GM23248 (cell line): ENCODE results near the gene ARFGEF3. TPM values are rescaled to one million over a fixed set of nuclear protein-coding genes. Genes with fewer than 3 reads are reported as not detected.
A peak's percentile ranks its signal among the peaks of the same experiment; 100 is the strongest.

Experiments used
- DNase-seq: peaks from one replicate; pipeline ENCODE4 v3.0.0-alpha.2; 2015
- H2AFZ ChIP-seq: fragments of 200-600 bp; sonication (generic); 2 replicates; pipeline ENCODE4 v1.6.1; 2016; ENCODE audit warnings: antibody characterized with exemption
- H3F3A ChIP-seq: fragments of 200-600 bp; sonication (generic); 2 replicates; pipeline ENCODE4 v1.6.1; 2016; ENCODE audit warnings: mild to moderate bottlenecking, antibody characterized with exemption, mixed run types; ENCODE audit not compliant: insufficient read depth
- H3K27ac ChIP-seq: fragments of 200-600 bp; sonication (generic); 2 replicates; pipeline ENCODE4 v1.5.1; 2016; ENCODE audit warnings: mild to moderate bottlenecking
- H3K27me3 ChIP-seq: fragments of 200-600 bp; sonication (generic); replicated peaks from 2 replicates; pipeline ENCODE4 v1.6.1; 2016; ENCODE audit warnings: mild to moderate bottlenecking; ENCODE audit not compliant: insufficient read depth
- H3K36me3 ChIP-seq: fragments of 200-600 bp; sonication (generic); 2 replicates; pipeline ENCODE4 v1.6.1; 2016; ENCODE audit warnings: low read depth, mild to moderate bottlenecking
- H3K4me1 ChIP-seq: fragments of 200-600 bp; sonication (generic); 2 replicates; pipeline ENCODE4 v1.6.1; 2016; ENCODE audit warnings: mild to moderate bottlenecking; ENCODE audit not compliant: insufficient read depth
- H3K4me2 ChIP-seq: fragments of 200-600 bp; sonication (generic); one replicate; pipeline ENCODE4 v1.6.1; 2016; ENCODE audit warnings: mild to moderate bottlenecking; ENCODE audit not compliant: unreplicated experiment
- H3K4me3 ChIP-seq: fragments of 200-600 bp; sonication (generic); 2 replicates; pipeline ENCODE4 v1.5.1; 2016; ENCODE audit warnings: mild to moderate bottlenecking
- H3K79me2 ChIP-seq: fragments of 200-600 bp; sonication (generic); 2 replicates; pipeline ENCODE4 v1.6.1; 2016; ENCODE audit warnings: mild to moderate bottlenecking; ENCODE audit not compliant: insufficient read depth
- H3K9ac ChIP-seq: fragments of 200-600 bp; sonication (generic); 2 replicates; pipeline ENCODE4 v1.6.1; 2016; ENCODE audit warnings: mild to moderate bottlenecking
- H3K9me2 ChIP-seq: fragments of 200-600 bp; sonication (generic); 2 replicates; pipeline ENCODE4 v1.6.1; 2016; ENCODE audit warnings: mixed run types, mild to moderate bottlenecking, moderate library complexity; ENCODE audit not compliant: insufficient read depth
- H3K9me3 ChIP-seq: fragments of 200-600 bp; sonication (generic); one replicate; pipeline ENCODE4 v1.6.1; 2017; ENCODE audit warnings: low read depth
- H4K20me1 ChIP-seq: fragments of 200-600 bp; sonication (generic); 2 replicates; pipeline ENCODE4 v1.6.0; 2016; ENCODE audit not compliant: insufficient read depth
- EZH2 ChIP-seq: fragments of 200-600 bp; sonication (generic); IDR thresholded peaks from 2 replicates; pipeline ENCODE4 v1.6.1; 2018; ENCODE audit warnings: antibody characterized with exemption, mild to moderate bottlenecking; ENCODE audit not compliant: insufficient read depth, poor library complexity, severe bottlenecking
- EZH2phosphoT487 ChIP-seq: fragments of 200-600 bp; sonication (generic); IDR thresholded peaks from 2 replicates; pipeline ENCODE4 v1.6.1; 2018; ENCODE audit warnings: antibody characterized with exemption, moderate library complexity, mild to moderate bottlenecking, low read depth; ENCODE audit not compliant: insufficient read depth
- WGBS, 2 experiments: methylation state at CpG; one replicate each; pipeline ENCODE4 v1.1.6; 2015 to 2017; ENCODE audit warnings: low lambda C conversion rate in 2 of 2, low coverage in 1 of 2; ENCODE audit errors: missing lambda C conversion rate in 2 of 2; 5-methylcytosine and 5-hydroxymethylcytosine counted together
- in situ Hi-C: fragments of 300-500 bp; cut with MboI; formaldehyde crosslinking; loops from 2 replicates; pipeline ENCODE4 v1.15.0; 2020
- polyA plus RNA-seq: library from polyadenylated mRNA; unstranded; fragments of >200 nt; fragmentation: Nextera tagmentation; extraction: Ambion mirVana; gene quantifications from 2 replicates; pipeline ENCODE4 v1.2.1, GENCODE V29; 2016
- total RNA-seq: library from RNA; depleted of rRNA; stranded (reverse); fragments of >200 nt; shearing (Covaris generic); gene quantifications from 2 replicates; pipeline ENCODE4 v1.2.3, GENCODE V29; 2014

ARFGEF3 gene
- total and polyA plus RNA-seq, 2 experiments from 2014 or later, result 0.06 to 0.11 TPM

DNA sequence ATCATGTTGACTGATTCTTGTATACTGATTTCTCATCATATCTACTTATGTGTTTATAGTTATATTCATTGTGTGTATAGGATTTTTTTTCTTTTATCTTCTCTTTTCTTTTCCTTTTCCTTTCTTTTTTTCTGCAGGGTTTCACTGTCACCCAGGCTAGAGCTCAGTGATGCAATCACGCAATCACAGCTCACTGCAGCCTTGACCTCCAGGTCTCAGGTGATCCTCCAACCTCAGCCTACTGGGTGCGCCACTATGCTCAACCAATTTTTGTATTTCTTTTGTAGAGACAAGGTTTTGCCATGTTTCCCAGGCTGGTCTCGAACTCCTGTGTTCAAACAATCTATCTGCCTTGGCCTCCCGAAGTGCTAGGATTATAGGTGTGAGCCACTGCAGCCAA, 58.2 kb downstream of the ARFGEF3 start:
- no peaks in the 10 kb centered on the region for H3F3A ChIP-seq
- WGBS, 2 experiments, result 64 to 66% methylated on average over 4 of the region's 4 CpGs
- H3K9ac ChIP-seq, result no peak overlapping the region
- H3K27me3 ChIP-seq, result no peaks in the 10 kb centered on the region; the same call in 1 of the 2 replicates
- H3K9me2 ChIP-seq, result no peaks in the 10 kb centered on the region
- no peak overlapping the region for H3K27ac ChIP-seq
- DNase-seq, result no peak
- no peaks in the 10 kb centered on the region for H3K79me2 ChIP-seq
- H4K20me1 ChIP-seq, result no peaks in the 10 kb centered on the region
- no peaks in the 10 kb centered on the region for H3K4me1 ChIP-seq
- no peak overlapping the region for H2AFZ ChIP-seq
- H3K9me3 ChIP-seq, result no peaks in the 10 kb centered on the region
- H3K4me3 ChIP-seq, result no peak overlapping the region
- no peak for TF ChIP-seq EZH2phosphoT487
- no peak for TF ChIP-seq EZH2
- H3K36me3 ChIP-seq, result no peaks in the 10 kb centered on the region
- no peak overlapping the region for H3K4me2 ChIP-seq
- in situ Hi-C loops, result no loop called here

DNA sequence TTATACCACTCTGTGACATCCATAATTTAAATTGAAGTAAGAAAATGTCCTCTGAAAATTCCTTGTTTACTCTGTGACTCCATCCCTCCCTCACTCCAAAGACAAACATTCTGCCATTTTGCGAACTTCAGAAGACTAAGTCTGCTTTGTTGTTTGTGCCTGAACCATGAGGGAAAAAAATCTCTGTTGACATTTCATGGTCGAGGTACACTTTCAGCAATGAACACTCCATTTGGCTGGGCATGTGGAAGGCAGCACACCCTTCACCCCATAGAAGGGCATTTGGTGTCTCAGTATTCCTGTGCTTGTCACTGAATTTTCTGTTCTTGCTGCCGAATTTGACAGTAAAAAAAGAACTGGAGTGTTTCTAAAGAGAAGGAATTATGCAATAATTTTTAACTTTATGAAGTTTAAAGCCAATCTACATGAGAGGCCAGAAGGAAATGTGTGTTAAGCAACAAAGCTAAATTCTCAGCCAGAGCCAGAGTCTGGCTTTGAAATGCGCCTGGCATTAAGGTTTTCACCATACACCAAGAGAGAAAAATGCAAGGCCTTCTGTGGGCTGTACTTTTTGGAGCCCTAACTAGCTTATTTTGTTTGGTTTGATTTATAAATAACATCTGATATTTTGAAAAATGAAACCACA, 61.3 kb downstream of the ARFGEF3 start:
- no peaks in the 10 kb centered on the region for H3F3A ChIP-seq
- no peaks in the 10 kb centered on the region for H3K9me3 ChIP-seq
- H3K36me3 ChIP-seq, result no peaks in the 10 kb centered on the region
- in situ Hi-C loops, result no loop called here
- no peak overlapping the region for H3K4me3 ChIP-seq
- WGBS, 2 experiments, result 13 to 21% methylated on average over 4 of the region's 4 CpGs
- H4K20me1 ChIP-seq, result no peaks in the 10 kb centered on the region
- no peak for DNase-seq
- no peaks in the 10 kb centered on the region for H3K9me2 ChIP-seq
- no peaks in the 10 kb centered on the region for H3K79me2 ChIP-seq
- H3K9ac ChIP-seq, result no peak overlapping the region
- H3K27me3 ChIP-seq, result no peaks in the 10 kb centered on the region; the same call in none of the 2 replicates
- H3K4me1 ChIP-seq, result no peaks in the 10 kb centered on the region
- no peak overlapping the region for H3K27ac ChIP-seq
- H2AFZ ChIP-seq, result no peak overlapping the region
- no peak overlapping the region for H3K4me2 ChIP-seq
- TF ChIP-seq EZH2phosphoT487, result no peak
- no peak for TF ChIP-seq EZH2

DNA sequence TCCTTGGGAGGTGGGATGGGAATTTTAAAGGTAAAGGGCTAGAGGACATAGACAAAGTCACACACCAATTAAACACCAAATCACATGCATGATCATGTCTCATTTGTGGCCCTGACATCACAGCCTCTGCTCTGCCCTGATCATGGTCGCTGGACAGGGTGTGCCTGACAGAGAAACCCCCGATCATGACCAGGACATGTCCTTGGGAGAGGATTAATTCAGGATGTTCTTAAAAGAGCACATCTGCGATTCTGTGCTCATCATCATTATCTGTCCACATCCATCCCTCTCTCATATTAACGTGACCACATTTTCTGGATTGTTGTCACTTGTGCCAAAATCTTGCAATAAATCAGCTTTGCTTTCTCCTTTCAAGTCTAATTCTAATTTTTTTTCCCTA, 64.2 kb downstream of the ARFGEF3 start:
- 4% methylated on average over 4 of the region's 4 CpGs for WGBS, 2 experiments
- no peak for TF ChIP-seq EZH2
- no peak for TF ChIP-seq EZH2phosphoT487
- H3K27me3 ChIP-seq, result peaks cover 4% of the 10 kb centered on the region
- no peaks in the 10 kb centered on the region for H4K20me1 ChIP-seq
- no peaks in the 10 kb centered on the region for H3K36me3 ChIP-seq
- in situ Hi-C loops, result no loop called here
- no peaks in the 10 kb centered on the region for H3K9me2 ChIP-seq
- H3K4me2 ChIP-seq, result no peak overlapping the region
- H3K4me1 ChIP-seq, result no peaks in the 10 kb centered on the region
- H3K9me3 ChIP-seq, result no peaks in the 10 kb centered on the region
- H2AFZ ChIP-seq, result no peak overlapping the region
- no peak overlapping the region for H3K27ac ChIP-seq
- H3F3A ChIP-seq, result no peaks in the 10 kb centered on the region
- H3K4me3 ChIP-seq, result no peak overlapping the region
- no peak overlapping the region for H3K9ac ChIP-seq
- H3K79me2 ChIP-seq, result no peaks in the 10 kb centered on the region
- DNase-seq, result no peak

DNA sequence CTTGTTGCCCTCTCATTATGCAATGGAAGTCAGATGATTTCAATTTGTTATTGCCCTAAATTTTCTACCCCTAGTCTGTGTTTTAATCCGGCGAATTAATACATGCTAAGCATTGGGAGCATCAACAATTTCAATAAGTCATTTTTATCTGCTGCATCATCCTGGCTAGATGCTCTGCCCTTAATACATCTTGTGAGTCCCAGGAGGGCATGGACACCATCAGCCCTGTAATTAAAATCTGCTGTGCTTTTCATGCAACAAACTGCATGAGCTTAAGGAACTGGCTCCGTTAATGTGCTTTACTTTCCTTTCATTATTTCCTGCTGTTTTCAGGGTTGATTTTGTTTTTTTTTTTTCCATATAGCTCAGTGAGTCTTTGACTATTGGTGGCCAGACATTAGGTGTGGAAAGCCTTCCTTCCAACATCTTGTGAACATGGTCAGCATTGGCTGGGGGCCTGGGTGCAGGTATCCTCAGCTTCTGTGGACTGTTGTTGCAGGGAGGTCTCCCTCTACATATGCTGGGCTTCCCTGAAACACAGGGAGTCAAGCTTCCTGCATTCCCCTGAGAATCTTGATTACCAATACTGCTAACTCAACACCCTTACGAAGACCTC, 65.1 kb downstream of the ARFGEF3 start:
- Histone ChIP-seq H3K36me3 (no peaks in the 10 kb centered on the region), H3K4me3 (no peak overlapping the region), H3F3A (no peaks in the 10 kb centered on the region), H3K4me1 (no peaks in the 10 kb centered on the region), H3K9me3 (no peaks in the 10 kb centered on the region), H3K9ac (no peak overlapping the region), H2AFZ (no peak overlapping the region), H4K20me1 (no peaks in the 10 kb centered on the region), H3K27me3 (peaks cover 4% of the 10 kb centered on the region), H3K4me2 (no peak overlapping the region), H3K9me2 (no peaks in the 10 kb centered on the region), H3K79me2 (no peaks in the 10 kb centered on the region), H3K27ac (no peak overlapping the region)
- TF ChIP-seq EZH2phosphoT487 (no peak), EZH2 (no peak)
- 16 to 20% methylated on average over 4 of the region's 4 CpGs for WGBS, 2 experiments
- peak; percentile 14 for DNase-seq
- in situ Hi-C loops, result no loop called here
